ENCODE data around the gene KLRG1.
A peak's percentile ranks its signal among the peaks of the same experiment; 100 is the strongest.

Gene KLRG1

GRCh38 chr12:9001233-9001632 is 11.9 kb downstream of the KLRG1 start:
- Mint-ChIP-seq H3K4me3 (no peak overlapping the region), H3K4me1 (no peaks in the 10 kb centered on the region), H3K36me3 (ENCODE audit: low read depth) (peaks cover 10% of the 10 kb centered on the region), H3K27ac (no peak overlapping the region), H3K9me3 (no peaks in the 10 kb centered on the region), H3K27me3 (ENCODE audit: low read depth, poor library complexity) (no peaks in the 10 kb centered on the region)
- DNase-seq = no peak
- TF ChIP-seq CTCF (IDR thresholded peaks at IDR 0.05) = no peak

- no peaks in the 10 kb centered on the region for H3K9me3 Mint-ChIP-seq
- DNase-seq = no peak
- peaks cover 10% of the 10 kb centered on the region for H3K36me3 Mint-ChIP-seq (ENCODE audit: low read depth)
- H3K4me3 Mint-ChIP-seq = no peak overlapping the region
- no peaks in the 10 kb centered on the region for H3K27me3 Mint-ChIP-seq (ENCODE audit: low read depth, poor library complexity)
- H3K4me1 Mint-ChIP-seq = no peaks in the 10 kb centered on the region
- H3K27ac Mint-ChIP-seq = no peak overlapping the region
- no peak for TF ChIP-seq CTCF (IDR thresholded peaks at IDR 0.05)
Measured at GRCh38 chr12:9002335-9002734, 13.0 kb downstream of the KLRG1 start.

DNA sequence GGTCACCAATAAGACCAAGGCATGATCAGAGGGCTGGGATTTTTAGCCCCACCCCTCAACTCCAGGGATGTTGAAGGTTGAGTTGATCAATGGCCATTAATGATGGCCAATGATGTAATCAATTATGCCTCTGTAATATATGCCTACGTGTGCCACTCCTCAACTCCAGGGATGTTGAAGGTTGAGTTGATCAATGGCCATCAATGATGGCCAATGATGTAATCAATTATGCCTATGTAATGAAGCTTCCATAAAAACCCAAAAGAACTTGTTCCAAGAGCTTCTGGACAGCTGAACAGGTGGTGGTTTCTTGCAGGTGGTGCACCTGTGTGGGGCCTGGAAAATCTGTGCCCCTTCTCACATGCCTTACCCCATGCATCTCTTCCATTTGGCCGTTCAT is 33.2 kb downstream of the KLRG1 start:
- H3K4me1 Mint-ChIP-seq = no peaks in the 10 kb centered on the region
- peaks cover 3% of the 10 kb centered on the region for H3K27me3 Mint-ChIP-seq (ENCODE audit: low read depth, poor library complexity)
- no peak for DNase-seq
- no peak for TF ChIP-seq CTCF (IDR thresholded peaks at IDR 0.05)
- peaks cover 2% of the 10 kb centered on the region for H3K36me3 Mint-ChIP-seq (ENCODE audit: low read depth)
- no peak overlapping the region for H3K27ac Mint-ChIP-seq
- H3K9me3 Mint-ChIP-seq = peaks cover 26% of the 10 kb centered on the region
- H3K4me3 Mint-ChIP-seq = no peak overlapping the region

DNA sequence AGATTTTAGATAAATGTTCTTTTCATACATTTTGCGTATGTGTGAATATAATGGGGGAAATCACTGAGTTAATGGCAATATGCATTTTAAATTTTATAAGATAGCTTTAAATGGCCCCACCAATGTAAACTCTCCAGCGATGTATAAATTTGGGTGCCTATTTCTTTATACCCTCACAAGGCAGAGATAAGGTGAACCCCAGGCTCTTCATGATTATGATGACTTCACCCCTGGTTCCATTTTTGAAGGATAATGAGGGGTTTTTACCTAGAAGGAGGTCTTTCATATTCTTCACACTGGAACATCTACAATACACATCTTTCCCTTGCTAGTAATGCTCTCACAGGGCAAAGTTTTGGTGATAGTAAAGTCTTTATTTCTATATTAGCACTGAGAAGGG is 35.2 kb downstream of the KLRG1 start:
- no peaks in the 10 kb centered on the region for H3K4me1 Mint-ChIP-seq
- no peak for DNase-seq
- no peak overlapping the region for H3K4me3 Mint-ChIP-seq
- no peaks in the 10 kb centered on the region for H3K27me3 Mint-ChIP-seq (ENCODE audit: low read depth, poor library complexity)
- H3K36me3 Mint-ChIP-seq (ENCODE audit: low read depth) = peaks cover 4% of the 10 kb centered on the region
- no peak for TF ChIP-seq CTCF (IDR thresholded peaks at IDR 0.05)
- peaks cover 7% of the 10 kb centered on the region for H3K9me3 Mint-ChIP-seq
- H3K27ac Mint-ChIP-seq = no peak overlapping the region

GRCh38 chr12:9027161-9028059 is 38.1 kb downstream of the KLRG1 start:
- no peak overlapping the region for H3K4me3 Mint-ChIP-seq
- no peak for TF ChIP-seq CTCF (IDR thresholded peaks at IDR 0.05)
- H3K27me3 Mint-ChIP-seq (ENCODE audit: low read depth, poor library complexity) = no peaks in the 10 kb centered on the region
- DNase-seq = no peak
- H3K36me3 Mint-ChIP-seq (ENCODE audit: low read depth) = peaks cover 4% of the 10 kb centered on the region
- peak overlapping the region; percentile 72 for H3K27ac Mint-ChIP-seq
- peaks cover 4% of the 10 kb centered on the region for H3K4me1 Mint-ChIP-seq
- H3K9me3 Mint-ChIP-seq = no peaks in the 10 kb centered on the region

DNA sequence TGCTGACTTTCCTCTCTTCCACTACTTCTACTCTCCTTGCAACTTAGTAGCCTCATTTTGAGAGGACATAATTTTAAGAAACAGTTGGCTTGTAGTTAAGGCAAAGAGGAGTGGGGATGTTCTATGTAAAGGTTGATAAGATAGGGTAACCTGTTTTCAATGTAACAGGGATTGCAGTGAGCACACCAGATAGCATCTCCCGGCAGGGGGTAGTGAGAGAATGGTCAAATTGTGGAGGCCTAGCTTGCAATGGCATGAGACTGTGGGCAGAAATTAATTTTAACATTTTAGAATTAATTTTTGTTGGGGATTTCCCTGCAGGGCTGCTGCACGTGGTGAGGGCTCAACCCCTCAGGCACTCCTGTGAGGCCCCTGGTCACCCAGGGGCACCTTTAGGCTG is 41.4 kb downstream of the KLRG1 start:
- Mint-ChIP-seq H3K9me3 (peaks cover 5% of the 10 kb centered on the region), H3K36me3 (ENCODE audit: low read depth) (peaks cover 11% of the 10 kb centered on the region), H3K27ac (no peak overlapping the region), H3K4me1 (peaks cover 4% of the 10 kb centered on the region), H3K4me3 (no peak overlapping the region), H3K27me3 (ENCODE audit: low read depth, poor library complexity) (no peaks in the 10 kb centered on the region)
- no peak for TF ChIP-seq CTCF (IDR thresholded peaks at IDR 0.05)
- no peak for DNase-seq
